ENCODE results near the gene LHX1. TPM values are rescaled to one million over a fixed set of nuclear protein-coding genes. Genes with fewer than 3 reads are reported as not detected.

Gene LHX1
- total RNA-seq, 2 experiments from 2014 or later = not detected

- Histone ChIP-seq H3K36me3 (ENCODE audit: insufficient read depth, low read length) (no peaks in the 10 kb centered on the region), H3K4me3 (ENCODE audit: low read depth, low read length, poor library complexity, severe bottlenecking) (no peak overlapping the region), H2AFZ (ENCODE audit: low read length) (no peak overlapping the region), H3K4me2 (ENCODE audit: low read length) (no peak overlapping the region), H3K4me1 (ENCODE audit: insufficient read depth, low read length, poor library complexity, severe bottlenecking) (peaks cover 3% of the 10 kb centered on the region), H3K79me2 (ENCODE audit: insufficient read depth, low read depth, low read length) (no peaks in the 10 kb centered on the region), H3K9me3 (ENCODE audit: low read length) (no peaks in the 10 kb centered on the region), H3K27ac (ENCODE audit: low read depth, low read length, poor library complexity, severe bottlenecking) (no peak overlapping the region), H3K9me2 (ENCODE audit: insufficient read depth, low read length) (no peaks in the 10 kb centered on the region), H4K20me1 (ENCODE audit: insufficient read depth, low read length) (no peaks in the 10 kb centered on the region)
- TF ChIP-seq CTCF (conservative IDR thresholded peaks at IDR 0.05; ENCODE audit: low read length) (no peak), EZH2phosphoT487 (IDR thresholded peaks at IDR 0.05; ENCODE audit: borderline replicate concordance, low read depth, low read length) (no peak)
- intact Hi-C loops (cut with micrococcal nuclease; ENCODE audit: unreplicated experiment) = no loop called here
- no peak for DNase-seq (ENCODE audit: low spot score)
- ChIA-PET POLR2A (no interaction called here), CTCF (ENCODE audit: unreplicated experiment) (no interaction called here)
- BruUV-seq (replicated peaks) = no TSS peak
Measured at GRCh38 chr17:36933512-36934143, 3.6 kb upstream of the LHX1 start.

GRCh38 chr17:36934144-36934691 lies 3.1 kb upstream of the LHX1 start:
- intact Hi-C loops (cut with micrococcal nuclease; ENCODE audit: unreplicated experiment) = no loop called here
- no peak for DNase-seq (ENCODE audit: low spot score)
- Histone ChIP-seq H4K20me1 (ENCODE audit: insufficient read depth, low read length) (no peaks in the 10 kb centered on the region), H3K36me3 (ENCODE audit: insufficient read depth, low read length) (no peaks in the 10 kb centered on the region), H3K9me2 (ENCODE audit: insufficient read depth, low read length) (no peaks in the 10 kb centered on the region), H3K4me3 (ENCODE audit: low read depth, low read length, poor library complexity, severe bottlenecking) (no peak overlapping the region), H2AFZ (ENCODE audit: low read length) (no peak overlapping the region), H3K27ac (ENCODE audit: low read depth, low read length, poor library complexity, severe bottlenecking) (no peak overlapping the region), H3K4me2 (ENCODE audit: low read length) (no peak overlapping the region), H3K79me2 (ENCODE audit: insufficient read depth, low read depth, low read length) (no peaks in the 10 kb centered on the region), H3K9me3 (ENCODE audit: low read length) (no peaks in the 10 kb centered on the region), H3K4me1 (ENCODE audit: insufficient read depth, low read length, poor library complexity, severe bottlenecking) (no peaks in the 10 kb centered on the region)
- CTCF ChIA-PET (ENCODE audit: unreplicated experiment) = no interaction called here
- BruUV-seq (replicated peaks) = no TSS peak
- no peak for TF ChIP-seq EZH2phosphoT487 (IDR thresholded peaks at IDR 0.05; ENCODE audit: borderline replicate concordance, low read depth, low read length)
- TF ChIP-seq CTCF (conservative IDR thresholded peaks at IDR 0.05; ENCODE audit: low read length) = no peak
- POLR2A ChIA-PET = no interaction called here

All from OCI-LY7 (cell line).